Measurements from ENCODE around the gene CTDSPL2. TPM values are rescaled to one million over a fixed set of nuclear protein-coding genes. Genes with fewer than 3 reads are reported as not detected.

CTDSPL2 gene
- total RNA-seq, 1 experiment from 2014 or later = 98.0 TPM

DNA sequence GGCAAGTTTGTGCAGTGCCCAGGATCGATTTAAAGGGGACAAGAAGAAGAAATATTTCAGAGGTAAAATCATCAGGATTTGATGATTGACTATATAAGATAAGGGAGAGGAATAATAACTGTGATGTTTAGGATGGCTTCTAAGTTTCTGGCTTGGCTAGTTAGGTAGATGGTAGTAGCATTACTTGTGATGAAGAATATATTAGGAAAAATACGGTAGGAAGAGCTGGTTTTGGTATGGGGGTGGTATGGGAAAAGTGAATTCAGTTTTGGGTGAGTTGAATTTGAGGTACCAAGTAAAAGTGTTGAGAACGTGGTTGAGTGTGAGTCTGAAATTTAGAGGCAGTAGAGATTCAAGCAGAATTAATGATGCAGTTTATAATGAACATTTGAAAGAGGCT lies 11.0 kb downstream of the CTDSPL2 start:
- H3K27me3 ChIP-seq (ENCODE audit: low read length) = no peaks in the 10 kb centered on the region
- no peak overlapping the region for H3K9ac ChIP-seq (ENCODE audit: low read length)
- H4K20me1 ChIP-seq (ENCODE audit: low read length) = peaks cover 79% of the 10 kb centered on the region
- ATAC-seq (no peak), DNase-seq (no peak)
- ChIA-PET POLR2A (ENCODE audit: unreplicated experiment) (no interaction called here), CTCF (no interaction called here)
- H3F3A ChIP-seq (ENCODE audit: low read length, unreplicated experiment) = no peaks in the 10 kb centered on the region
- BruUV-seq (replicated peaks) = no TSS peak
- peaks cover 15% of the 10 kb centered on the region for H3K4me1 ChIP-seq (ENCODE audit: insufficient read depth, low read length)
- H3K9me2 ChIP-seq (replicated peaks; ENCODE audit: low read length) = no peaks in the 10 kb centered on the region
- TF ChIP-seq EZH2phosphoT487 (IDR thresholded peaks at IDR 0.05; ENCODE audit: borderline replicate concordance, low read length) (no peak), EZH2 (IDR thresholded peaks at IDR 0.05; ENCODE audit: low read length, unreplicated experiment) (no peak)
- TF ChIP-seq, protein P1, sequence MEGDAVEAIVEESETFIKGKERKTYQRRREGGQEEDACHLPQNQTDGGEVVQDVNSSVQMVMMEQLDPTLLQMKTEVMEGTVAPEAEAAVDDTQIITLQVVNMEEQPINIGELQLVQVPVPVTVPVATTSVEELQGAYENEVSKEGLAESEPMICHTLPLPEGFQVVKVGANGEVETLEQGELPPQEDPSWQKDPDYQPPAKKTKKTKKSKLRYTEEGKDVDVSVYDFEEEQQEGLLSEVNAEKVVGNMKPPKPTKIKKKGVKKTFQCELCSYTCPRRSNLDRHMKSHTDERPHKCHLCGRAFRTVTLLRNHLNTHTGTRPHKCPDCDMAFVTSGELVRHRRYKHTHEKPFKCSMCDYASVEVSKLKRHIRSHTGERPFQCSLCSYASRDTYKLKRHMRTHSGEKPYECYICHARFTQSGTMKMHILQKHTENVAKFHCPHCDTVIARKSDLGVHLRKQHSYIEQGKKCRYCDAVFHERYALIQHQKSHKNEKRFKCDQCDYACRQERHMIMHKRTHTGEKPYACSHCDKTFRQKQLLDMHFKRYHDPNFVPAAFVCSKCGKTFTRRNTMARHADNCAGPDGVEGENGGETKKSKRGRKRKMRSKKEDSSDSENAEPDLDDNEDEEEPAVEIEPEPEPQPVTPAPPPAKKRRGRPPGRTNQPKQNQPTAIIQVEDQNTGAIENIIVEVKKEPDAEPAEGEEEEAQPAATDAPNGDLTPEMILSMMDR (conservative IDR thresholded peaks at IDR 0.05; ENCODE audit: low read depth, low read length) = no peak
- H3K9me3 ChIP-seq (ENCODE audit: low read length) = no peaks in the 10 kb centered on the region
- H3K4me2 ChIP-seq (ENCODE audit: low read length) = no peak overlapping the region
- intact Hi-C loops (cut with micrococcal nuclease) = no loop called here
- H3K4me3 ChIP-seq (ENCODE audit: low read length) = no peak overlapping the region
- H3K27ac ChIP-seq (ENCODE audit: low read length) = no peak overlapping the region
- H3K79me2 ChIP-seq (ENCODE audit: low read length) = peaks cover 100% of the 10 kb centered on the region
- H3K36me3 ChIP-seq (ENCODE audit: low read depth, low read length) = no peaks in the 10 kb centered on the region
- no peak overlapping the region for H2AFZ ChIP-seq (ENCODE audit: low read length)

DNA sequence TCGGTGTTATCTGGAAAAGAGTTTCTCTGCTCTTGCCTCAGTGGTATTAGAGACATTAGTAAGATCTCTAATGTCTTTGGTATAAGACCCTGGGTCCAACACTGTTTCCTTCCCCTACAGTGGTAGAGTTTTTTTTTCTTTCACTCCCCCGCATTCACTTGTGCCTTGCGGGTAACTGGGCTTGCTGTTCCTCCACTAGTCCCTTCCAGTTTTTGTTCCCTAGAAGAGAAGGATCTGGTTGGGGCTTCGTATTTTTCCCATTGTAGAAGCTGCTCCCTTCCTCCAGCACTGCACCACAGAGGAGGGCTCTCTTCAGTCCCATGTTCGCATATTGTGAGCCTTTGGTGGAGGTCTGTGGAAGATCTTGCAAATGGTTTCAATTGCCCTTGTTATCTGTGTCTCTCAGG lies 13.7 kb downstream of the CTDSPL2 start:
- no peak for TF ChIP-seq EZH2 (IDR thresholded peaks at IDR 0.05; ENCODE audit: low read length, unreplicated experiment)
- TF ChIP-seq, protein P1 (conservative IDR thresholded peaks at IDR 0.05; ENCODE audit: low read depth, low read length) = no peak
- no peak for TF ChIP-seq EZH2phosphoT487 (IDR thresholded peaks at IDR 0.05; ENCODE audit: borderline replicate concordance, low read length)
- H3K9me3 ChIP-seq (ENCODE audit: low read length) = no peaks in the 10 kb centered on the region
- no peaks in the 10 kb centered on the region for H3K27me3 ChIP-seq (ENCODE audit: low read length)
- no peaks in the 10 kb centered on the region for H3F3A ChIP-seq (ENCODE audit: low read length, unreplicated experiment)
- H4K20me1 ChIP-seq (ENCODE audit: low read length) = peaks cover 71% of the 10 kb centered on the region
- intact Hi-C loops (cut with micrococcal nuclease) = no loop called here
- BruUV-seq (replicated peaks) = no TSS peak
- H2AFZ ChIP-seq (ENCODE audit: low read length) = no peak overlapping the region
- H3K4me1 ChIP-seq (ENCODE audit: insufficient read depth, low read length) = peaks cover 8% of the 10 kb centered on the region
- no peak for DNase-seq
- ChIA-PET POLR2A (ENCODE audit: unreplicated experiment) (no interaction called here), CTCF (no interaction called here)
- no peaks in the 10 kb centered on the region for H3K36me3 ChIP-seq (ENCODE audit: low read depth, low read length)
- H3K9me2 ChIP-seq (replicated peaks; ENCODE audit: low read length) = no peaks in the 10 kb centered on the region
- no peak for ATAC-seq
- no peak overlapping the region for H3K27ac ChIP-seq (ENCODE audit: low read length)
- H3K79me2 ChIP-seq (ENCODE audit: low read length) = peaks cover 100% of the 10 kb centered on the region
- no peak overlapping the region for H3K4me2 ChIP-seq (ENCODE audit: low read length)
- H3K4me3 ChIP-seq (ENCODE audit: low read length) = no peak overlapping the region
- H3K9ac ChIP-seq (ENCODE audit: low read length) = no peak overlapping the region

DNA sequence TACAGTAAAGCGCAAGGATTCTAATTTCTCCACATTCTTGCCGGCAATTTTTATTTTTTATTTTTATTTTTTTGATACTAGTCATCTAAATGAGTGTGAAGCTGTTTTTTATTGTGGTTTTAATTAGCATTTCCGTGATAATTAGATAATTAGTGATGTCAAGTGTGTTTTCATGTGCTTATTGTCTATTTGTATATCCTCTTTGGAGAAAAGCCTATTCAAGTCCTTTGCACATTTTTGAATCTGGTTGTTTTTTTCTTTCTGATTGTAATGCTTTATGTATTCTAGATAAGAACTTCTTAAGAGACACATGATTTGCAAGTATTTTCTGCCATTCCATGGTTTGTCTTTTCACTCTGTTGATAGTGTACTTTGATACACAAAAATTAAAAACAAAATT lies 16.1 kb downstream of the CTDSPL2 start:
- ChIA-PET POLR2A (ENCODE audit: unreplicated experiment) (no interaction called here), CTCF (no interaction called here)
- BruUV-seq (replicated peaks) = no TSS peak

More for the DNA sequence above, 16.1 kb downstream of the CTDSPL2 start:
- peaks cover 8% of the 10 kb centered on the region; the same call in 1 of the 2 replicates for H3K36me3 ChIP-seq (ENCODE audit: low read depth, low read length)
- H3K27me3 ChIP-seq (ENCODE audit: low read length) = no peaks in the 10 kb centered on the region
- no peak overlapping the region for H3K4me3 ChIP-seq (ENCODE audit: low read length)
- intact Hi-C loops (cut with micrococcal nuclease) = no loop called here
- H3K79me2 ChIP-seq (ENCODE audit: low read length) = peaks cover 100% of the 10 kb centered on the region
- no peak for ATAC-seq
- H3F3A ChIP-seq (ENCODE audit: low read length, unreplicated experiment) = no peaks in the 10 kb centered on the region
- no peak overlapping the region for H3K27ac ChIP-seq (ENCODE audit: low read length)
- TF ChIP-seq EZH2 (IDR thresholded peaks at IDR 0.05; ENCODE audit: low read length, unreplicated experiment) (no peak), EZH2phosphoT487 (IDR thresholded peaks at IDR 0.05; ENCODE audit: borderline replicate concordance, low read length) (no peak)
- TF ChIP-seq, protein P1 (conservative IDR thresholded peaks at IDR 0.05; ENCODE audit: low read depth, low read length) = no peak
- H3K9me3 ChIP-seq (ENCODE audit: low read length) = no peaks in the 10 kb centered on the region
- no peak overlapping the region for H2AFZ ChIP-seq (ENCODE audit: low read length)
- H3K4me2 ChIP-seq (ENCODE audit: low read length) = no peak overlapping the region
- H3K4me1 ChIP-seq (ENCODE audit: insufficient read depth, low read length) = no peaks in the 10 kb centered on the region
- peaks cover 51% of the 10 kb centered on the region for H4K20me1 ChIP-seq (ENCODE audit: low read length)
- H3K9ac ChIP-seq (ENCODE audit: low read length) = no peak overlapping the region
- DNase-seq = no peak
- H3K9me2 ChIP-seq (replicated peaks; ENCODE audit: low read length) = no peaks in the 10 kb centered on the region
